PC-3 (cell line): ENCODE results near the gene EID2. TPM values are rescaled to one million over a fixed set of nuclear protein-coding genes. Genes with fewer than 3 reads are reported as not detected.
A peak's percentile ranks its signal among the peaks of the same experiment; 100 is the strongest.

Experiments used
- ATAC-seq: fragments of 200-7000 bp; cut with Tn5 transposase; 2 replicates; pipeline ENCODE4 v1.9.1; 2020; ENCODE audit warnings: mild to moderate bottlenecking, moderate library complexity
- BruUV-seq: library from RNA; stranded (reverse); fragments of 400-500 nt; replicated peaks from 2 replicates; lab custom pipeline; 2021; lab: Mats Ljungman, UMichigan
- CTCF ChIA-PET: fragments of 300-600 bp; sonication (Branson Sonifier 250); formaldehyde crosslinking; loops from one replicate; lab custom pipeline; 2022; ENCODE audit warnings: antibody characterized with exemption; lab: Charles Lee
- POLR2A ChIA-PET: fragments of 300-600 bp; sonication (Branson Sonifier 250); formaldehyde crosslinking; loops from one replicate; lab custom pipeline; 2022; ENCODE audit warnings: antibody characterized with exemption; ENCODE audit not compliant: unreplicated experiment; lab: Charles Lee
- DNase-seq: peaks from one replicate; pipeline ENCODE4 v3.0.0-alpha.2; 2015
- H2AFZ ChIP-seq: fragments of 300-600 bp; sonication (generic); 2 replicates; pipeline ENCODE4 v1.6.0; 2016; ENCODE audit warnings: antibody characterized with exemption, low read length
- H3F3A ChIP-seq: fragments of 300-600 bp; sonication (generic); one replicate; pipeline ENCODE4 v1.6.0; 2017; ENCODE audit warnings: antibody characterized with exemption, low read length, control low read depth, mild to moderate bottlenecking; ENCODE audit not compliant: unreplicated experiment
- H3K27ac ChIP-seq: fragments of 300-600 bp; sonication (generic); 2 replicates; pipeline ENCODE4 v1.5.1; 2016; ENCODE audit warnings: mild to moderate bottlenecking, low read length
- H3K27me3 ChIP-seq: fragments of 300-600 bp; sonication (generic); 2 replicates; pipeline ENCODE4 v1.6.1; 2016; ENCODE audit warnings: low read length, mixed read lengths
- H3K36me3 ChIP-seq: fragments of 300-600 bp; sonication (generic); 2 replicates; pipeline ENCODE4 v1.6.1; 2016; ENCODE audit warnings: low read depth, mixed run types, low read length, mixed read lengths
- H3K4me1 ChIP-seq: fragments of 300-600 bp; sonication (generic); 2 replicates; pipeline ENCODE4 v1.5.1; 2016; ENCODE audit warnings: low read length; ENCODE audit not compliant: insufficient read depth
- H3K4me2 ChIP-seq: fragments of 300-600 bp; sonication (generic); 2 replicates; pipeline ENCODE4 v1.6.0; 2016; ENCODE audit warnings: low read length
- H3K4me3 ChIP-seq: fragments of 300-600 bp; sonication (generic); 2 replicates; pipeline ENCODE4 v1.5.1; 2016; ENCODE audit warnings: mild to moderate bottlenecking, low read length, mixed read lengths
- H3K79me2 ChIP-seq: fragments of 300-600 bp; sonication (generic); 2 replicates; pipeline ENCODE4 v1.6.1; 2017; ENCODE audit warnings: low read length, mixed read lengths
- H3K9ac ChIP-seq: fragments of 300-600 bp; sonication (generic); 2 replicates; pipeline ENCODE4 v1.6.0; 2016; ENCODE audit warnings: mild to moderate bottlenecking, low read length
- H3K9me2 ChIP-seq: fragments of 300-600 bp; sonication (generic); replicated peaks from 2 replicates; pipeline ENCODE4 v1.6.1; 2016; ENCODE audit warnings: mixed run types, low read length, mixed read lengths
- H3K9me3 ChIP-seq: fragments of 300-600 bp; sonication (generic); 2 replicates; pipeline ENCODE4 v1.6.1; 2016; ENCODE audit warnings: low read length, mixed read lengths
- H4K20me1 ChIP-seq: fragments of 300-600 bp; sonication (generic); 2 replicates; pipeline ENCODE4 v1.6.1; 2016; ENCODE audit warnings: low read length, mixed read lengths
- CTCF ChIP-seq: fragments of 300-600 bp; sonication (generic); conservative IDR thresholded peaks from 2 replicates; pipeline ENCODE4 v1.5.1; 2017; ENCODE audit warnings: antibody characterized with exemption, low read depth, mild to moderate bottlenecking, low read length
- EZH2 ChIP-seq: fragments of 300-600 bp; sonication (generic); IDR thresholded peaks from one replicate; pipeline ENCODE4 v1.6.1; 2017; ENCODE audit warnings: antibody characterized with exemption, mild to moderate bottlenecking, low read length; ENCODE audit not compliant: unreplicated experiment
- EZH2phosphoT487 ChIP-seq: fragments of 300-600 bp; sonication (generic); IDR thresholded peaks from 2 replicates; pipeline ENCODE4 v1.6.1; 2018; ENCODE audit warnings: mild to moderate bottlenecking, antibody characterized with exemption, low read length, borderline replicate concordance
- intact Hi-C: fragments of 100-400 bp; cut with micrococcal nuclease; formaldehyde crosslinking; loops from 2 replicates; pipeline ENCODE4 v1.9.0; 2023
- total RNA-seq: library from RNA; depleted of rRNA; stranded (reverse); fragments of >200 nt; gene quantifications from 2 replicates; pipeline ENCODE4 v1.2.3, GENCODE V29; 2014

Gene EID2
- total RNA-seq, 1 experiment from 2014 or later, result 11.3 TPM

DNA sequence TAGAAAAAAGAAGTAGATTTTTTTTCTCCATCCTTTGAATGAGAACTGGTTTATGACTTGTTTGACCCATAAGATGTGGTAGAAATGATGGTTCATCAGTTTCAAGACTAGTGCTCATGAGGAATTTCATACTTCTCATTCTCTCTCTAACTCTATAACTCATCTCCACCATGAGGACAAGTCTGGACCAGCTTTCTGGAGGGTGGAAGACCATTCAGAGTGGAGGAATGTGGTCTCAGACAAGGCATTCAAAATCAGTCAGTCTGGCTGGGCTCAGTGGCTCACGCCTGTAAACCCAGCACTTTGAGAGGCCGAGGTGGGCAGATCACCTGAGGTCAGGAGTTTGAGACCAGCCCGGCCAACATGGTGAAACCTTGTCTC, 3.5 kb upstream of the EID2 start:
- no TSS peak for BruUV-seq
- POLR2A ChIA-PET, result no interaction called here
- Histone ChIP-seq H3K4me2 (no peak overlapping the region), H3K9me3 (no peaks in the 10 kb centered on the region), H3K9ac (no peak overlapping the region), H3K9me2 (no peaks in the 10 kb centered on the region), H3K27me3 (no peaks in the 10 kb centered on the region), H3K4me1 (peaks cover 11% of the 10 kb centered on the region), H4K20me1 (no peaks in the 10 kb centered on the region), H3K79me2 (peaks cover 11% of the 10 kb centered on the region), H3K4me3 (no peak overlapping the region), H3K36me3 (no peaks in the 10 kb centered on the region), H3F3A (no peaks in the 10 kb centered on the region), H3K27ac (no peak overlapping the region), H2AFZ (no peak overlapping the region)
- DNase-seq (no peak), ATAC-seq (no peak)
- CTCF ChIA-PET, result no interaction called here
- TF ChIP-seq CTCF (no peak), EZH2phosphoT487 (no peak), EZH2 (no peak)
- intact Hi-C loops, result no loop called here

DNA sequence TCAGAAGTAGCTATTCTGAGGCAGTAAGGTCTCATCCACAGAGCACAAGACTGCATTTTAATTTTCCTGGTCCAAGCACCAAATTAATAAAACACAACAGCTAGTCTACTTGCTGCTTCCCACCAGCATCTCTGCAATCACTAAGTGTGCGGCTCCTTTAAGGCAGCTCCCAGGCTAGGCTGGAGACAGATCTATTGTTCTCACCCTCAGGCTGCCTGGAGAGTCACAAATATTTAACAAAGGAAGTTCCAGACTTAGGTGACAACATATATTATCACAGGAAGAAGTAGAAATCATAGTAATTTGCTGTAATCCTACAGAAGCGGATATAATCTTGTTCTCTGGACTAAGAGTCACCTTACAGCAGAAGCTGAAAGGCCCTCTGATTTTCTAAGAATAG, 2.2 kb upstream of the EID2 start:
- BruUV-seq, result no TSS peak
- CTCF ChIA-PET, result no interaction called here
- Histone ChIP-seq H4K20me1 (no peaks in the 10 kb centered on the region), H3K4me2 (no peak overlapping the region), H3K4me3 (no peak overlapping the region), H3K79me2 (peaks cover 17% of the 10 kb centered on the region), H3K27ac (no peak overlapping the region), H2AFZ (no peak overlapping the region), H3K27me3 (no peaks in the 10 kb centered on the region), H3K36me3 (no peaks in the 10 kb centered on the region), H3K9ac (no peak overlapping the region), H3F3A (no peaks in the 10 kb centered on the region), H3K4me1 (peaks cover 15% of the 10 kb centered on the region), H3K9me2 (no peaks in the 10 kb centered on the region), H3K9me3 (no peaks in the 10 kb centered on the region)
- TF ChIP-seq EZH2phosphoT487 (no peak), CTCF (no peak), EZH2 (no peak)
- no peak for DNase-seq
- POLR2A ChIA-PET, result no interaction called here
- no peak for ATAC-seq
- intact Hi-C loops, result no loop called here

DNA sequence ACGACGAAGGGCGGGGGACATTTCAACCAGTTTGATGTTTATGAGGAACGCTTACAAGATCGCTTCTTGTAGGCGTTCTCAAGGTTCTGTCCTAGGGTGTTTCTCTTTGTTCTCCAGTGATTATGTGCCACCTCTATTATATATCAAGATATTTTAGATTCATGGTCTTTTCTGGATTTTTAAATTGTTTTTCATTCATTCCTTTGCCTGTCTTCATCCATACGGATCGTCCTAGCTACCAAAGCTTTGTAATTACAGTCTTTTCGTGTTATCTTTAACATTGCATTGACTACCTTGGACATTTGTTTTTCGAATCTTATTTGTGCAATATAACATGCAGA, 342 bp upstream of the EID2 start:
- ATAC-seq, result no peak; the same call in 1 of the 2 replicates
- TF ChIP-seq CTCF, result peak; percentile 65; the same call in 1 of the 2 replicates
- TF ChIP-seq EZH2phosphoT487, result no peak
- no peak for TF ChIP-seq EZH2
- Histone ChIP-seq H4K20me1 (no peaks in the 10 kb centered on the region), H3K9me3 (no peaks in the 10 kb centered on the region), H2AFZ (peak overlapping the region; percentile 73), H3K36me3 (no peaks in the 10 kb centered on the region), H3K9ac (no peak overlapping the region), H3K27me3 (no peaks in the 10 kb centered on the region), H3F3A (no peaks in the 10 kb centered on the region), H3K4me1 (peaks cover 15% of the 10 kb centered on the region), H3K9me2 (no peaks in the 10 kb centered on the region), H3K27ac (no peak overlapping the region), H3K79me2 (peaks cover 17% of the 10 kb centered on the region), H3K4me2 (peak overlapping the region; percentile 94), H3K4me3 (peak overlapping the region; percentile 87)
- BruUV-seq, result no TSS peak
- ChIA-PET CTCF (interaction anchor here (0.5 kb wide), 1 partner anchor 41 kb away, joined by 4 read pairs; the partner anchor contains the start of gene DLL3), POLR2A (no interaction called here)
- DNase-seq, result peak; percentile 5
- intact Hi-C loops, result no loop called here
